Measurements from ENCODE around the gene CA4. TPM values are rescaled to one million over a fixed set of nuclear protein-coding genes. Genes with fewer than 3 reads are reported as not detected.

CA4 gene
- polyA plus RNA-seq, 4 donors = 35.5 to 60.0 (median 46.5) TPM

DNA sequence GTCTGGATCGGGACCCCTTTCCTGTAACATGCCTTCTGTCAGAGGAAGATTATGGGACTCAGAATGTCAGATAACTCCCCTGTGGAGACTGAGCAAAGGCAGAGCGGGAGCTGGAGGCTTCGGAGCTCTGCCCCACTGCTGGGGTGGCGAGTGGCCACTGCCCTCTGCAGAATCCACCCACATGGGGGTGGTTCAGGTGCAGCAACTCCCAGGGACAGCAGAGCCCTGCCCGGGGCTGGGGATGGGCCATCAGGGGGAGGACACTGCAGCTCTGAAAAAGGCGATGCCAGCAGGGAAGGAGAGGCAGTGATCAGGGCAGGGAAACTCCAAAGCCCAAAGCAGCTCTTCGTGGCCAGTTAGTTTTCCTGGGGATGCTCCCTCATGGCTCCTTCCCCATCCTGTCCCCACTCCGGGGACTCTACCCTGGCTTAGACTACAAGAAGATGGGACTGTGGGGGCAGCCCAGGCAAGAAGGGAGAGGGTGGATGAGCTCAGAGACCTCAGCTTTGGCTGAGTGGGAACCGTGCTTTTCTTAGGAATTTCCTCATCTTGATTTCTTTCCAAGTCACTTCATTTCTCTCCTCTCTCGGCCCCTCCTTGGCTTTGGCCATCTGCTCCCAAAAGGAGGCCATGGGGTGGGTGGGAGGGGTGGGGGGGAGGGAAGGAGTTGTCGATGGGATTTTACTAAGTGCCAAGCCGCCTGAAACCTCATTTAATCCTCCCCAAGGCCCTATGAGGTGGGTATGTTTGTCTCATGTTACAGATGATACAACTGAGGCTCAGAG lies 4.0 kb downstream of the CA4 start:
- no peak for DNase-seq (ENCODE audit: low read depth in 4 of 4, low spot score in 2 of 4)

DNA sequence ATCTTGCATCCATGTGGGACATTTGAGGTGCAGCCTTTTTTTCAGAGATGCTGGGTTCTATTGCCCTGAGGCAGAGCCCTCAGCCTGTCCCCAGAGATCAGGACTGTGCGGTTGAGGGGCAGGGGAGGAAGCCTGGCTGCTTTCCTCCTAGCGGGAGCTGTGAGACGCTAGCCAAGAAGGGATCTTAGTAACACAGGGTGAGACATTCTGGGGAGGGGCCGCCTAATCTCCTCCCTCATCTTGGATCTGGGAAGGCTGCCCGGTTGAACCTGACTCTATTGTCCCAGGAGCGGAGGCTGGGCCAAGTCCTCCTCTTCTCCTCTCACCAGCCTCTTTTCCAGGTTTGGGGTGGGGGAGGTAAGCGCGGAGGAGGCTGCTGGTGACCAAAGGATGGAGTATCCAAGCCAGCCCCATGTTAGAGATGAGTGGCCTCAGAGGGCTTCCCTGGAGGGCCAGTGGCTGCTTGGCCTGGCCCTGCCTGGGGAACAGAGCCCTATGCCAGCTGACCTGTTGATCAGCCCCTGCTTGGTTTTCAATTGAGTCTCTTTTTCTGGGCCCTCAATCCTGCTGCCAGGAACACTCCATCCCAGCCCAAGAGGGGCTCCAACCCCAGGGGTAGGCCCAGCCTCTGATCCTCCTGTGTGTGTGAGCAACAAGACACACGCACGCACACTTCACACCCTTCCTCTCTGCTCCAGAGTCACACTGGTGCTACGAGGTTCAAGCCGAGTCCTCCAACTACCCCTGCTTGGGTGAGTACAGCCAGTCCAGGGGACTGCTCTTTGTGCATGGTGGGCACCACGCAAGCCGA lies 5.0 kb downstream of the CA4 start:
- no peak for DNase-seq (ENCODE audit: low read depth in 4 of 4, low spot score in 2 of 4)

DNA sequence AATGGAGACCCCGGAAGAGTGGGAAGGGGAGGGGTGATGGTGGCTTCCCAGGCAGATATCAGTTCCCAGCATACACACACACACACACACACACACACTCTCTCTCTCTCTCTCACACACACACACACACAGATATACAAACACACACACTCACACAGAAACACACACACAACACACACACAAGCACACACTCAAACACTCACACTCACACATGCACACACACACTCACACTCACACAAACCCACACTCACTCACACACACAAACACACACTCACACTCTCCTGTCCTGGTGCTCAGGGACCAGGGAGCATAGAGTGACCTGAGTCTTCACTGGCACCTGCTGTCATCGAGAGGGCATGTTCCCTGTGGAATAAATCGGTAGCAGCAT lies 5.6 kb downstream of the CA4 start:
- DNase-seq (ENCODE audit: low read depth in 4 of 4, low spot score in 2 of 4) = no peak

DNA sequence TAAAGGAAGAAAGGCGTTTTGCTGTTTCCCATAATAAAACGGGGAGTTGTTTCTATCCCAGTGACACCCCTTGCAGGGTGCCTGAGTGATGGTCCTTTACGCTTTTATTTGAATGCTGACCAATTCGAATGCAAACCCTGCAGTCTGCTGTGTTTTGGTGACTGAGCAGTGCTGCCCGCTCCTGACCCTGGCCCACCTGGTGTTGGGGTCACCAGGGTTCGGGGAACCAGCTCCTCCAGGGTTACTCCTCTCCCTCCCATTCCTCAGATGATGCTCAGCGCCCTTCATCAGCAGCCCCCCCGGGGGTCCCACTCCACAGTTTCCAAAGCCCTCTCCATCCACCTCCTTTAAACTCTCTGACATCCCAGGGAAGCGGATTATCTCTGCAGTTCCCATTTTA lies 6.0 kb downstream of the CA4 start:
- DNase-seq (ENCODE audit: low read depth in 4 of 4, low spot score in 2 of 4) = no peak

DNA sequence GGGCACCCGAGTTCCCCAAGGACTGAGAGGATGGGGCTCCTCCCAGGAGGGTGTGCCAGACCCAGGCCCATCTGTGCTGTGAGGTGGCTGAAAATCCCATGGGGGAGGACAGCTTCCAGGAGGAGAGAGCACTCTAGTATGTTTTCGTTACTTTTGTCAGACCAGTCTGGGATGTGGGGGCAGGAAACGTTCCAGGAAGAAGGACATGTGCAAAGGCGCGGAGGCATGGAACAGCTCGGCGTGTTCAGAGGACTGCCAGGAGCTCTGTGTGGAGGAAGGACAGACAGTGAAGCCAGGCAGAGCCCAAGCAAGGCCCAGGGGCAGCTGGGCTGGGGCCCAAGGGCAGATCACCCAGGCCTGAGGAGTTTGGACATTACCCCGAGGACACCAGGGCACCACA lies 7.0 kb downstream of the CA4 start:
- no peak for DNase-seq (ENCODE audit: low read depth in 4 of 4, low spot score in 2 of 4)

DNA sequence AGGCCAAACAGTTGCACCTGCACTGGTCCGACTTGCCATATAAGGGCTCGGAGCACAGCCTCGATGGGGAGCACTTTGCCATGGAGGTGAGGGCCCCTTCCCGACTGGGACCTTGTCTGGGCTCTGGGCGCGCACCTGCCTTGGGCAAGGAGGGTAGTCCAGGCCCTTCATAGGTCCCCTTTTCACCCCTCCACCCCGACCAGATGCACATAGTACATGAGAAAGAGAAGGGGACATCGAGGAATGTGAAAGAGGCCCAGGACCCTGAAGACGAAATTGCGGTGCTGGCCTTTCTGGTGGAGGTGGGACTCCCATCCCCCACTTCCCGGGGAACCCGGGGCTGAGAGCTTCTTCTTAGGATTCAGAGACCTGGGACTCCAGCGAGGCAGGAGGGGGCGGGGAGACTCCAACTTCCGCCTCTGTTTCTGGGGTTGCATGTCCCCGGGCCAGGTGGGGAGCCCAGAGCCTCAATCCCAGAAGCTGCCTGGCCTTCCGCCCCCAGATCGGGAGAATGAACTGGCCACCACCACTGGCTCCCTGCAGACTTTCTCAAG lies 7.8 kb downstream of the CA4 start:
- DNase-seq (ENCODE audit: low read depth in 4 of 4, low spot score in 2 of 4) = no peak

DNA sequence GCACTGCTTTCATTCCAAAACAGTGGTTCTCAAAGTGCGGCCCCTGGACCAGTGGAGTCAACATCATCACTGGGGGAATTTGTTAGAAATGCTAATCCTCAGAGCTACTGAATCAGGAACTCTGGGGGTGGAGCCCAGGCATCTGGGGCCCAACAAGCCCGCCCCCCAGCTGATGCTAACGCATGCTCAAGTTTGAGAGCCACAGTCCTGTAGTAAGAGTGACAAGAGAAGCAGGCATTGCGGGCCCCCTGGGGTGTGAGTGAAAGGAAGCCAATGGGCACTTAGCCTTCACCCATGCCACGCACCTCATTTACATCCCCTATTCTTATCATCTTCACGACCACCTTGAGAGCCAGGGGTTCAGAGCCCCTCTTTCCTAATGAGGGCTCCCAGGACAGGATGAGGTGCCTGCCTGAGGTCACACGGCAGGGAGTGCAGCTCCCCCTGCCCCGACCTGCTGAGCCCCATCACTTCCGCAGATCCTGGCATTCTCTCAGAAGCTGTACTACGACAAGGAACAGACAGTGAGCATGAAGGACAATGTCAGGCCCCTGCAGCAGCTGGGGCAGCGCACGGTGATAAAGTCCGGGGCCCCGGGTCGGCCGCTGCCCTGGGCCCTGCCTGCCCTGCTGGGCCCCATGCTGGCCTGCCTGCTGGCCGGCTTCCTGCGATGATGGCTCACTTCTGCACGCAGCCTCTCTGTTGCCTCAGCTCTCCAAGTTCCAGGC lies 9.1 kb downstream of the CA4 start:
- DNase-seq (ENCODE audit: low read depth in 4 of 4, low spot score in 2 of 4) = no peak

DNA sequence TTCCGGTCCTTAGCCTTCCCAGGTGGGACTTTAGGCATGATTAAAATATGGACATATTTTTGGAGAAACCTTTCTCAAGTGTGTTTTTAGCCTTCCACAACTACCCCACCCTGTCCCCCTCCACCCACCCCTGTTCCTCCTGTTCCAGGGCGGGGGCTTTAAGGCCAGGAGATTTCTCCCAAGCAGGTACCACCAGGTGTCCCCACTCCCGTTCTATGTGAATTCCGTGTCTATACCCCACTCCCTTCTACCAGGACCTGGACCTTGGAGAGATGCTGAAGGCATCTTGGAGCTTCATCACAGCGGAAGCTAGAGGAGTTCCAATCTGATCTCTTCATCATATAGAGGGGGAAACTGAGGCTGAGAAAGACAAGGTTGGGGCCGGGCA lies 9.7 kb downstream of the CA4 start:
- no peak for DNase-seq (ENCODE audit: low read depth in 4 of 4, low spot score in 2 of 4)

DNA sequence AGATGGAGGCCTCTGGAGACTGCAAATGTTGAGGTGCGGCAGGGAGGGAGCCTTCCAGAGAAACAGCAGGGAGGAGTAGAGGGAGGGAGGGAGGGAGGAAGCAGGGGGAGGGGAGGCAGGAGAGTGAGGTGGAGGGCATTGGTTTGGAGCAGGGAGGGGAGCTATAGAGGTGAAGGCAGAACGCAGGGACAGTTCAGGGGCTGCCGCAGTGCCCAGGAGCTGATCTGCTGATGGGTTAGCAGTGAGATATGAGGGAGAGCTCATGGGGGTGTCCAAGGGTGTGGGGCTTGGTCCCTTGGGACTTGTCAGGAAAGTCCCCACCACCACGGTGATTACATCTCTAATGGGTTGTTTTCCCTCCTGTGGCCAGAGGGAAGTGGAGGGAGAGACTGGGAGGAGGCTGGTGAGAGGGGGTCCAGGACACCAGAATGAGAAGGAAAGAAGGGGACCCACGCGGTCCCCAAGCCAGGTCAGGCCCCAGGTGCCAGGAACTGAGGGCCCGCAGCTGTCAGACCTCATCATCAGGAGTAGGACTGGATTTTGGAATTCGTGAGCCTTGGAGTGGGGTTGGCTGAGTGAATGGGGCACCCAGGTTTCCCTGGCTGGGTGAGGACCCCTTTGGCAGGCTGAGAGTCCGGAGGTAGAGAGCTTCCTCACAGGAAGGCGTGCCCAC lies 11.2 kb downstream of the CA4 start:
- no peak for DNase-seq (ENCODE audit: low read depth in 4 of 4, low spot score in 2 of 4)

DNA sequence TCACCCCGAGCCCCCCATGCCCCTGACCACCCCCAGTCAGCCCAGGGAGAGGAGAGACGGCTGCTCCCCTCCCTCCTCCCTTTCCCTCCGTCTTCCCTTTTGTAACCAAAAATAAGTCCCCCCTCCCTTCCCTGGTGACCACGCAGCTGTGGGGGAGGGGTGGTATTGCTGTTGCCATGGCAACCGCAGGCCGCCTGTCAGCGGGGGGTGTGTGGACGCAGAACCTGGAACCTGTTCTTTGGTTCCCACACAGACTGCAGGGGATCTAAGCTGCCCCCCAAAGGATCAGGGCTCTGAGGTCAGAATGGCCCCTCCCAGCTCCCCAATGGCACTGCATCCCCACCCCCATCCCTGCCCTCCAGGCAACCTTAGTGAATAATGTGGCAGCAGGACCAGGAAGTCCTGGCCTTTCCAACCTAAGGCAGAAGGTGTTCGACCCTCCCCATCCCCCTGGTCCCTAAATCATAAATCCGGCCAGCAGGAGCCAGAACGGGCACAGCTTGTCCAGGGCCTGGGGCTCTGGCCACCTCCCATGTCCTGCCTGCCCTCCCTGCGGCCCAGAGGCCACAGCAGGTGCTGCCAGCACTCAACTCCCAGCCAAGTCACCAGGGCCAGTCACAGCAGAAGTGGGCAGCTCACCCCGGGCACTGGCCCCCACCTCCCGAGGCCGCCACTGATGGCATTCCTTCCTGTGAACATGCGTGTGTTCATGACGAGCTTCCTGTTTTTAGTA lies 12.0 kb downstream of the CA4 start:
- no peak for DNase-seq (ENCODE audit: low read depth in 4 of 4, low spot score in 2 of 4)

DNA sequence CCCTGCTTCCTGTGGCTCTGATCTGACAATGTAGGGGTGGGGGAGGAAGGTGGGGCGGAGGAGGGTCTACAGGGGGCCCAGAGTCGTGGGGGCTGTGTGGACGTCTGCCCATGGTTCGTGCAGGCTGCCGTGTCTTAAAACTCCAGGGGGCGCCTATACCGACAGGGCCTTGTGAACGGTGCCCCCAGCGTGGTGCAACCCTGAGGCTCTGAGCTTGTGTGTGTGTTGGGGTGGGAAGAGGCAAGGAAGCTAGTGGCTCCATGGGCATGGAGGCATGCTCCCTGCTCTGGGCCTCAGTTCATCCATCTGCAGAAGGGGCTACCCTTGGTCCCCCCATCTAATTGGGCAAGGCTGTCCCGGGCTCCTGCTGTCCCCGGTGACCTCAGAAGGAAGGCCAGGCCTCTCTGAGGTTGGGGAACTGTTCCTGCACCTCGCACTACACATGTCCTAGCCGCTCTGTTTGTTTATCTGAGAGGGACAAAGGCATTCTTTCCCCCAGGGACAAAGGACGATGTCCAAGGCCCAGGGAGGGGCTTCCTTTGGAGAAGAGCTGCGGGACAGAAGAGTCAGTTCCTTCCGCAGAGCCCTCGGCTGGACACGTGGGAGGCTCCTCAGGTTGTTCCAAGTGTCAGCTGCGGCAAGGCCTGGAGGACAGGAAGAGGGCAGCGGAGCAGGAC lies 13.5 kb downstream of the CA4 start:
- no peak for DNase-seq (ENCODE audit: low read depth in 4 of 4, low spot score in 2 of 4)

DNA sequence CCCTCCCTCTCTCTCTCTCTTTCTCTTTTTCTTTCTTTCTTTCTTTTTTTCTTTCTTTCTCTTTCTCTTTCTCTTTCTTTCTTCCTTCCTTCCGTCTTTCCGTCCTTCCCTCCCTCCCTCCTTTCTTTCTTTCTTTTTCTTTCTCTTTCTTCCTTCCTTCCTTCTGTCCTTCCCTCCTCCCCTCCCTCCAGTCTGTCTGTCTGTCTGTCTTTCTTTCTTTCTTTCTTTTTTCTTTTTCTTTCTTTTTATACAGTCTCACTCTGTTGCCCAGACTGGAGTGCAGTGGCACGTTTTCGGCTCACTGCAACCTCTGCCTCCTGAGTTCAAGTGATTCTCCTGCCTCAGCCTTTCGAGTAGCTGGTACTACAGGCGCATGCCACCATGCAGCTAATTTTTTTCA lies 14.4 kb downstream of the CA4 start:
- DNase-seq (ENCODE audit: low read depth in 4 of 4, low spot score in 2 of 4) = no peak

DNA sequence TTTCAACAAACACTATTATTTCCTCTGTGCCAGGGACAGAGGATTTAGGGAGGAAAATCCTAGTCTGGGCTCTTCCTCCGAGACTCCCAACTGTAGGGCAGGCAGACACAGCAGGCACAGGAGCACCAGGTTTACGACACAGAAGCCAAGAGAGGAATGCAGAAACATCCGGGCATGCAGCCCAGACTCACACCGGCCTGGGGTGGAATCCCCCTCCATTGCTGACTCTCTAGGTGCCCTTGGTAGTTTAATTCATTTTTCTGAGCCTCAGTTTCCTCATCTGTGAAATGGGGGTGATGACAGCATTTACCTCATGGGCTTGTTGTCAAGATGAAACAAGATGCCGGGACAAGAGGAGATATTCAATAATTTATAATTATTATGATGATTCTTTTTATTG lies 14.9 kb downstream of the CA4 start:
- no peak for DNase-seq (ENCODE audit: low read depth in 4 of 4, low spot score in 2 of 4)

DNA sequence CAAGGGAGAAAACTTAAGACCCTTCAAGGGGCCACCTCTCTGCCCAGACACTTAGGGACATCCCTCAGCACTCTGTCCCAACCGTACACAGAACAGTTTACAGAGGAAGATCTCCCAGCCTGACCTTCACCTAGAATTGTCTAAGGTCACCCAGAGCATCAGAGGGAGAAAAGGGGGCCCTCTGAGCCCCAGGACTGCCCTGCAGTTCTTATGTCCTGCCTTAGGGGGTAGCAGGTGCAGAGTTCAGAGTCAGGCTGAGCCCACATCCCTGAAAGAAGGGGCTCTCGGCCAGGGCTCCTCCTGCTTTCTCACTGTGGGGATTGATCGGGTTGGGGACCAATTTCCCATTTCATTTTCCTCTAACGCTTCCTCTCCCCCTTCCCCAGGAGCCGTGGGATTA lies 15.4 kb downstream of the CA4 start:
- DNase-seq (ENCODE audit: low read depth in 4 of 4, low spot score in 2 of 4) = no peak

DNA sequence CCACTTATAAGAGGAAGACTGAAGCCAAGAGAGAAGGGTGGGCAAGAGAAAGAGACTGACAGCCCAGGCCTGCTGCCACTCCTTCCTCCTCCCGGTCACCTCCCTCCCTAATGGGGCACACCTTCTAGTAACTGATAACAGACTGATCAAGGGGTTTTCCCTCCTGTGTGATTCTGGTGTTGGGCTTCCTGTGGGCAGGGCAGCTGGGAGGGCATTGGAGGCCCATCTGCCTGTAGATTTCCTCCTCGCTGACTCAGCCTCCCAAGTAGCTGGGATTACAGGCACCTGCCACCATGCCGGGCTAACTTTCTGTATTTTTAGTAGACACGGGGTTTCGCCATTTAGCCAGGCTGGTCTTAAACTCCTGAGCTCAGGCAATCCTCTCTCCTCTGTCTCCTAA lies 16.2 kb downstream of the CA4 start:
- no peak for DNase-seq (ENCODE audit: low read depth in 4 of 4, low spot score in 2 of 4)

DNA sequence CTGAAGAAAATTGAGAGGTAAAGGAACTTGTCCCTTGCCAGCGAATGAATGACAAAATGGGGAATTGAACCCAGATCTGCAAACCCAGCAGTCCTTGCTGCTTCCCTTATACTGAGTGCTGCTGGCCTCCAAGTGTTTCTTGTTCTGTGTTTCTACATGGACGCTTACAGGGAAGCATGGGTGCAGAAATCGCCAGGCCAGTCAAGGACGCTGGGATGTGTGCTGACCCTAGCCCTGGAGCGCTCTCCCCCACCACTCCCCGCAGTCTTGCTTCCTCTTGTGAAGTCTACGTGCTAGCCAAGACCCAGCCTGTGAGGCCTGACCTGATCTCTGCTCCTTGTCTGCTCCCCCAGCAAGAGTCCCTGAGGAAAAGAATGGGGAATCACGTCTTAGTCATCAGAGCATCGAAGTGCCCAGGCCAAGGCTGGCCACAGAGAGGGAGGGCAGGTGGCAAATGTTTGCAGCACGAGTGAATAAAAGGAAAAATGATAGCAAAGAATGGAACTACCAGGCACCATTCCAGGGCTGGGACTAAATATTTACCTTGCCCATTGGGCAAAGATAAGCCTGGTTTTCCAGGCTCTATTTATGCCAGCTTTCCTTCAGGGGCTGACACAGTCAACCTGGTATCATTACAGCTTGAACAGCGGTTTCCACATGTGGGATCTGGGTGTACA lies 17.4 kb downstream of the CA4 start:
- DNase-seq (ENCODE audit: low read depth in 4 of 4, low spot score in 2 of 4) = no peak

DNA sequence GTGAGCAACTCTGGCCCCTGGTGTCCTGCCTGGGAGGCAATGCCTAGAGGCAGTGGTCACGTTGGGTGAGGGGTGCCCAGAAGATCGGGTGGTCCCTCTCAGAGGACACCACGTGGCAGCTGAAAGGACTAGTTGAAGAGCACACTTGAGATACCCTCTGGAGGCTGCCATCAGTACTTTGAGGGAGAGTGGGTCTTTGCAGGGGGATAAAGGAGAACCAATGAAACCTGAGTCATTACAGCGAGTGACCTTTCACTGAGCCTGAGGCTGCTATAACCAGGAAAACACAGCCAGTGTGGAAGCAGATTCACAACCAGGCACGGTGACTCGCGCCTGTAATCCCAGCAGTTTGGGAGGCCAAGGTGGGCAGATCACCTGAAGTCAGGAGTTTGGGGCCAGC lies 18.9 kb downstream of the CA4 start:
- no peak for DNase-seq (ENCODE audit: low read depth in 4 of 4, low spot score in 2 of 4)

DNA sequence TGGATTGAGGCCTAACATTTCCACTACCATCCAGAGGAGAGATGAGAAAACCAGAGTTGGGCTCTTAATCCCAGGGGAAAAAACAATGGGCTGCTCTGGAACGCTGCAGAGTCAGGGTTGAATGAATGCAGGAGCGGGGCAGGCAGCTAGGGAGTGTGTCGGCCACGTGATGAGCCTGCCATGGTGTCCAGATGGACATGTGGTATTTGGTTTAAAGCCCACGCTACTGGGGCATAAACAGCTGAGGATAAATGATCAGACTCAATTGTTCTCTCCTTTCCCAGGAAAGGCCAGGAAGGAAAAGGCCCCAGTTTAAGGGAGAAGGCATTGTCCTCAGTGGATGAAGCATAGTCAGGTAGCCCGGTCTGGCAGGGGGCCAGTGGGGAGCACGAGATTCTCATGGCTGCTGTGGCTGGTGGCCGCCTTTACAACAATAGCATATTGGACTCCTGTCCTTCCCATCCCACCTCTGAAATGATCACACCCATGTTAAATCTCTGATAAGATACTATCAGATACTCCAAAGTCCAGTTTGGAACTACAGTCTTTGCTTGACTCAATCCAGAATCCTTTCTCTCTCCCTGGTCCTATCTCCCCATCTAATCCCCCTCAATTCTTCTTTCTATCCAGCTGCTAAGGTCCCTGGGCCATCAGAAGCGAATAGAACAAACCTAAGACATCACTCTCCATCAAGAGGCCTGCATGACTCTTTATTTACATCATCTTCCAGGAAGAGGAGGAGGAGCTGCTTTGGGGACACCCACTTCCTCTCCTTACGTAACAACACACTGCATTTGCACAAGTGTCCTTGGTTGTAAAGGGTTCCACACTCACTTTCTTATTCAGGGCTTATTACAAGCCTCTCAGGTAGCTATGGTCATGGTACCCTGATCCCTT lies 20.4 kb downstream of the CA4 start:
- DNase-seq (ENCODE audit: low read depth in 4 of 4, low spot score in 2 of 4) = no peak
